GM06990 (cell line): ENCODE results near the gene NENF.

Experiments
- DNase-seq: peaks from one replicate; pipeline ENCODE4 v3.0.0-alpha.2; 2011; ENCODE audit not compliant: insufficient read length; ENCODE audit errors: extremely low read depth
- H3K27me3 ChIP-seq: replicated peaks from 2 replicates; pipeline ENCODE4 v1.6.0; 2011; ENCODE audit warnings: low read length; ENCODE audit not compliant: control insufficient read depth, insufficient read depth
- H3K36me3 ChIP-seq: 2 replicates; pipeline ENCODE4 v1.5.1; 2011; ENCODE audit warnings: low read length; ENCODE audit not compliant: control insufficient read depth, insufficient read depth
- H3K4me3 ChIP-seq: replicated peaks from 2 replicates; pipeline ENCODE4 v1.5.1; 2011; ENCODE audit warnings: low read depth, mild to moderate bottlenecking, control low read depth, low read length
- CTCF ChIP-seq: IDR thresholded peaks from 2 replicates; pipeline ENCODE4 v1.5.1; 2011; ENCODE audit warnings: low read length, control low read depth, mild to moderate bottlenecking, inconsistent platforms; ENCODE audit not compliant: insufficient read depth, poor library complexity, severe bottlenecking

The NENF gene

GRCh38 chr1:212463565-212464285, 31.0 kb downstream of the NENF start:
- no peak for DNase-seq
- Histone ChIP-seq H3K4me3 (no peak overlapping the region), H3K36me3 (no peaks in the 10 kb centered on the region), H3K27me3 (no peaks in the 10 kb centered on the region)
- no peak for TF ChIP-seq CTCF

- H3K27me3 ChIP-seq, result no peaks in the 10 kb centered on the region
- H3K36me3 ChIP-seq, result no peaks in the 10 kb centered on the region
- no peak for DNase-seq
- TF ChIP-seq CTCF, result no peak
- H3K4me3 ChIP-seq, result no peak overlapping the region
These were observed 32.6 kb downstream of the NENF start for GRCh38 chr1:212465311-212465710.

- DNase-seq, result no peak
- Histone ChIP-seq H3K4me3 (no peak overlapping the region), H3K36me3 (no peaks in the 10 kb centered on the region), H3K27me3 (no peaks in the 10 kb centered on the region)
- no peak for TF ChIP-seq CTCF
These were observed 33.7 kb downstream of the NENF start for GRCh38 chr1:212466437-212466836.

- TF ChIP-seq CTCF, result no peak
- no peak for DNase-seq
- H3K4me3 ChIP-seq, result no peak overlapping the region
These were observed 34.4 kb downstream of the NENF start for GRCh38 chr1:212466898-212467650.

GRCh38 chr1:212467843-212468482, 35.2 kb downstream of the NENF start:
- Histone ChIP-seq H3K36me3 (no peaks in the 10 kb centered on the region), H3K4me3 (no peak overlapping the region), H3K27me3 (no peaks in the 10 kb centered on the region)
- no peak for TF ChIP-seq CTCF
- DNase-seq, result no peak

More at GRCh38 chr1:212466898-212467650, 34.4 kb downstream of the NENF start:
- no peaks in the 10 kb centered on the region for H3K27me3 ChIP-seq
- no peaks in the 10 kb centered on the region for H3K36me3 ChIP-seq
